Activated naive CD8-positive, alpha-beta T cell treated with anti-CD3 and anti-CD28 coated beads, Interleukin-2, amount 50 U/mL, for 24 hours (primary cell): ENCODE measurements around the gene KRTAP10-7.
A peak's percentile ranks its signal among the peaks of the same experiment; 100 is the strongest.
"Not testable (repeated sequence)": the region's sequence is repeated elsewhere in the genome, so short reads cannot be mapped to it uniquely, and the experiment has no call there.

ENCODE experiments used
- ATAC-seq: fragments of 150-1000 bp; cut with Tn5 transposase; one replicate; pipeline ENCODE4 v1.10.0; 2021
- DNase-seq: peaks from one replicate; pipeline ENCODE4 v3.0.0; 2021
- H3K27ac Mint-ChIP-seq: one replicate; pipeline ENCODE4 v1.8.0; 2021; ENCODE audit warnings: mild to moderate bottlenecking, mixed read lengths
- H3K27me3 Mint-ChIP-seq: one replicate; pipeline ENCODE4 v1.8.0; 2021; ENCODE audit warnings: mixed read lengths
- H3K36me3 Mint-ChIP-seq: one replicate; pipeline ENCODE4 v1.8.0; 2021; ENCODE audit warnings: low read depth, mixed read lengths
- H3K4me1 Mint-ChIP-seq: one replicate; pipeline ENCODE4 v1.8.0; 2021; ENCODE audit warnings: mixed read lengths
- H3K4me3 Mint-ChIP-seq: one replicate; pipeline ENCODE4 v1.8.0; 2021; ENCODE audit warnings: mild to moderate bottlenecking, moderate library complexity, mixed read lengths
- H3K9me3 Mint-ChIP-seq: one replicate; pipeline ENCODE4 v1.8.0; 2021; ENCODE audit warnings: mixed read lengths

Gene KRTAP10-7

DNA sequence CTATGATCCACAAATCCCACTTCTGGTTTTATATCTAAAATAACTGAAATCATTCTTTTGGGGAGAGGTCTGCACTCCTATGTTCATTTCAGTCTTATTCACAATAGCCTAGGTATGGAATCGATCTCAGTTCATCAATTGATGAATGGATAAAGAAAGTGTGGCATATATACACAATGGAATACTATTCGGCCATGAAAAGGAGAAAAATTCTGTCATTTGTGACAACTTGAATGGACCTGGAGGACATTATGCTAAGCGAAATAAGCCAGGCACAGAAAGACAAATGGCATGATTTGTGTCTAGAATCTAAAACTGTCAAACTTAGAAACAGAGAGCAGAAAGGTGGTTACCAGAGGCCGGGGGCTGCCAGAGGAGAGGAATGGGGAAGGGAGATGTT, 6.1 kb downstream of the KRTAP10-7 start:
- Mint-ChIP-seq H3K27ac (no peak overlapping the region), H3K27me3 (no peaks in the 10 kb centered on the region), H3K4me1 (no peaks in the 10 kb centered on the region), H3K9me3 (peaks cover 23% of the 10 kb centered on the region), H3K4me3 (no peak overlapping the region), H3K36me3 (peaks cover 3% of the 10 kb centered on the region)
- no peak for DNase-seq
- ATAC-seq = no peak

DNA sequence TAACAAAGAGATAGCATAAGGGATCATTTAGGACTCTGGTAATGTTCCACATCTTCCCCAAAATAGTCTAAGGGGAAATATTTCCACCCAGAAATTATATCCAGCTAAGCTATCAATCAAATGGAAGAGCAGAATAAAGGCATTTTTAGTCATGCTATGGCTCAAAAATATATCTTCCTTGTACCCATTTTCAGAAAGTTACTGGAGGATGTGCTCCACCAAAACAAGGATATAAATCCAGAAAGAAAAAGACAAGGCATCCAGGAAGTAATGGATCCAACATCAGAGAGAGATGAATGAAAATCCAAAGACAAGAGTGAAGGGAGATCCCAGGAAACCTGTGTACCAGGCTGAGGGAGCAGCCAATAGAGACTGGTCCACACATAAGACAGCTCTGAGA, 8.8 kb downstream of the KRTAP10-7 start:
- DNase-seq = no peak
- H3K4me1 Mint-ChIP-seq = no peaks in the 10 kb centered on the region
- no peaks in the 10 kb centered on the region for H3K27me3 Mint-ChIP-seq
- ATAC-seq = no peak
- H3K9me3 Mint-ChIP-seq = peaks cover 26% of the 10 kb centered on the region
- no peak overlapping the region for H3K27ac Mint-ChIP-seq
- no peak overlapping the region for H3K4me3 Mint-ChIP-seq
- H3K36me3 Mint-ChIP-seq = peaks cover 3% of the 10 kb centered on the region

DNA sequence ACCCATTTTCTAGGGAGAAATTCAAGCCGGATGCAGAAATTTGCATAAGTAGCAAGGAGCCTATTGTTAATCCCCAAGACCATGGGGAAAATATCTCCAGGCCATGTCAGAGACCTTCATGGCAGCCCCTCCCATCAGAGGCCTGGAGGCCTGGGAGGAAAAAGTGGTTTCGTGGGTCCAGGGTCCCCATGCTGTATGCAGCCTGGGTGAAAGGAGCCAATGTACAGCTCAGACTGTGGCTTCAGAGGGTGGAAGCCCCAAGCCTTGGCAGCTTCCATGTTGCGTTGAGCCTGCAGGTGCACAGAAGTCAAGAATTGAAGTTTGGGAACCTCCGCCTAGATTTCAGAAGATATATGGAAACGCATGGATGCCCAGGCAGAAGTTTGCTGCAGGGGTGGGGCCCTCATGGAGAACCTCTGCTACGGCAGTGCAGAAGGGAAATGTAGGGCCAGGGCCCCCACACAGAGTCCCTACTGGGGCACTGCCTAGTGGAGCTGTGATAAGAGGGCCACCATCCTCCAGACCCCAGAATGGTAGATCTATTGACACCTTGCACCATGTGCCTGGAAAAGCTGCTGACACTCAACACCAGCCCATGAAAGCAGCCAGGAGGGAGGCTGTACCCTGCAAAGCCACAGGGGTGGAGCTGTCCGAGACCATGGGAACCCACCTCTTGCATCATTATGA, 9.9 kb downstream of the KRTAP10-7 start:
- not testable (repeated sequence) for DNase-seq, H3K4me3 Mint-ChIP-seq, H3K36me3 Mint-ChIP-seq, ATAC-seq, H3K27me3 Mint-ChIP-seq, H3K4me1 Mint-ChIP-seq, H3K27ac Mint-ChIP-seq
- H3K9me3 Mint-ChIP-seq = peaks cover 19% of the 10 kb centered on the region

DNA sequence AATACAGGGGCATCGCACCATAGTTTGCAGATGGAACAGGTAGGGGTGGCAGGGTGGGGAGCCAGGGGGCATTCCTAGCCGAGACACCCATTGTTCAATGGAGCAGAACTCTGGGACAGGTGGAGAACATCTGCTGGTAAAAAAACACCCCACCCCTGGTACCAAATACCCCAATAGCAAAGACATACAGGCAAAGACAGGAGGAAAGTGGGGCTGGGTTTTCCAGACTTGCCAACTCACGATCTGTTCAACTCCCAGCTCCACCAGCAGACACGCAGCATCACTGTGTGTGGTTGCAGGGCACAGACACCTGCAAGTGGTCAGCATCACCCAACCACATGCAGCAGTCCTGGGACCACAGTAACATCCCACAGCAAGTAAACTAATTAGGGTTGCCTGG, 11.2 kb downstream of the KRTAP10-7 start:
- Mint-ChIP-seq H3K9me3 (peaks cover 19% of the 10 kb centered on the region), H3K27me3 (no peaks in the 10 kb centered on the region), H3K36me3 (peaks cover 3% of the 10 kb centered on the region), H3K27ac (no peak overlapping the region), H3K4me3 (no peak overlapping the region), H3K4me1 (peaks cover 6% of the 10 kb centered on the region)
- DNase-seq = no peak
- ATAC-seq = no peak

DNA sequence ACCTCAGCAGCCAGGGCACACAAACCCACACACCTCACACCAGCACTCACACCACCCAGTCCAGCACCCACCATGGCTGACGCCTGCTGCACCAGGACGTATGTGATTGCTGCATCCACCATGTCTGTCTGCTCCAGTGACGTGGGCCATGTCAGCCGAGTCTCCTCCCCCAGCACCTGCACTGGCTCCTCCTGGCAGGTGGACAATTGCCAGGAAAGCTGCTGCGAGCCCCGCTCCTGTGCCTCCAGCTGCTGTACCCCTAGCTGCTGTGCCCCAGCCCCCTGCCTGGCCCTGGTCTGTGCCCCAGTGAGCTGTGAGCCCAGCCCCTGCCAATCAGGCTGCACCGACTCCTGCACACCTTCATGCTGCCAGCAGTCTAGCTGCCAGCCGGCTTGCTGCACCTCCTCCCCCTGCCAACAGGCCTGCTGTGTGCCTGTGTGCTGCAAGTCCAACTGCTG, 11.7 kb downstream of the KRTAP10-7 start, which contains the start of gene KRTAP10-8:
Gene KRTAP10-8, plus strand, starts transcription at position 51 of the 458 bp plus-strand sequence. Its CDS starts 22 bp downstream, at position 73.
- H3K9me3 Mint-ChIP-seq = peaks cover 19% of the 10 kb centered on the region
- no peak for DNase-seq
- peaks cover 9% of the 10 kb centered on the region for H3K4me1 Mint-ChIP-seq
- ATAC-seq = no peak
- H3K4me3 Mint-ChIP-seq = no peak within 1 kb of the TSS
- H3K27me3 Mint-ChIP-seq = no peaks in the 10 kb centered on the region
- no peak within 1 kb of the TSS for H3K27ac Mint-ChIP-seq
- H3K36me3 Mint-ChIP-seq = peaks cover 3% of the 10 kb centered on the region

DNA sequence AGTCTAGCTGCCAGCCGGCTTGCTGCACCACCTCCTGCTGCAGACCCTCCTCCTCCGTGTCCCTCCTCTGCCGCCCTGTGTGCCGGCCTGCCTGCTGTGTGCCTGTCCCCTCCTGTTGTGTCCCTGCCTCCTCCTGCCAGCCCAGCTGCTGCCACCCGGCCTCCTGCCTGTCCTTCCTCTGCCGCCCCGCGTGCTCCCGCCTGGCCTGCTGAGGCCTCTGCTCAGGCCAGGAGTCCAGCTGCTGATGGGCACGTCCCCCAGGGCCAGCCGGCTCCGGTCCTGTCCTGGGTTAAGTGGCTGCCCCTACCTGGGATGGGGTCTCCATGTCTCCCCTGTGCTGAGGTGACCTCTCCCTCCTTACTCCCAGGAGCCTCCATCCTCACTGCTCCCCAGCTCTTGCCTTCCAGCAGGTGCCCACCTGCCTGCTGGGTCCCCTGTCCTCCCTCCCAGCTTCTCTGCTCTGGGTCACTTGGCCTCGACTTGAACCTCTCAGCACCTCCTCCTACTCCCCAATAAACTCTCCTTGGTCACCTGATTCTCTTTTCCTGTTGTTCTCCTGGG, 12.4 kb downstream of the KRTAP10-7 start:
- Mint-ChIP-seq H3K36me3 (peaks cover 3% of the 10 kb centered on the region), H3K4me1 (peaks cover 16% of the 10 kb centered on the region), H3K9me3 (peaks cover 19% of the 10 kb centered on the region), H3K4me3 (no peak overlapping the region), H3K27me3 (no peaks in the 10 kb centered on the region), H3K27ac (no peak overlapping the region)
- DNase-seq = no peak
- ATAC-seq = no peak

DNA sequence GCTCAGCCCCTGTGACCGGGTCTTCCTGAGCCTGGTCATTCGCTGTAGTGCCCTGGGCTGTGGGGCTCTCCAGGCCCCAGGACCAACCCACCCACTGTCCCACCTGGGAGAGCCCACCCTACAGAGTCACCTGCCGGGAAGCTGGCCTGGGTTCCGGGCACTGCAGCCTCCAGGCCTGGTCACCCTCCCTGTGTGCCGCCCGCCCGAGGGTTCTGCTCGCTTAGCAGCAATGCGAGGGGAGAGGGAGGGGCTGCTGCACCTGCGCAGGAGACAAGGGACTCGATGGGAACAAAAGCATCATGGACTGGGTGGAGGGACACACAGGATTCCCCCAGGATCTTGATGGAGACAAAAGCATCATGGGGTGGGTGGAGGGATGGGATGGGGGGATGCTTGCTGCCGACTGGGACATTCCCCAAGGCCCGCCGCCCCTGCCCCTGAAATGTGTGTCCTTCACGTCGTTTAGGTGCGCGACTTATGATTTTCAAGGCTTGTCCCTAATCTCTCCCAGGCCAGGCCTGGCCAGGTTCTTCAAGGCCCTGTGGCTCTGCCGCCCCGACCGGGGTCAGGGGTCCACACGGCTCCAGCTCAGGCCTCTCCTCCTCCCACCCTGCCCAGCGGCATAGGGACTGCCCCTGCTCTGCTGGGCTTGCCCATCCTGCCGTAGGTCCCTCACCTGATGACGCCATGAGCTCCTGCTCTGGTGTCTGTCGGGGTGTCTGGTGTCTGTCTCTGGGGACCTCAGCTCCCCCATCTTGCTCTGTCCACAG, 13.2 kb downstream of the KRTAP10-7 start:
- Mint-ChIP-seq H3K27me3 (no peaks in the 10 kb centered on the region), H3K4me1 (peaks cover 24% of the 10 kb centered on the region), H3K36me3 (peaks cover 3% of the 10 kb centered on the region), H3K4me3 (no peak overlapping the region), H3K27ac (no peak overlapping the region), H3K9me3 (peaks cover 24% of the 10 kb centered on the region)
- ATAC-seq = no peak
- no peak for DNase-seq

DNA sequence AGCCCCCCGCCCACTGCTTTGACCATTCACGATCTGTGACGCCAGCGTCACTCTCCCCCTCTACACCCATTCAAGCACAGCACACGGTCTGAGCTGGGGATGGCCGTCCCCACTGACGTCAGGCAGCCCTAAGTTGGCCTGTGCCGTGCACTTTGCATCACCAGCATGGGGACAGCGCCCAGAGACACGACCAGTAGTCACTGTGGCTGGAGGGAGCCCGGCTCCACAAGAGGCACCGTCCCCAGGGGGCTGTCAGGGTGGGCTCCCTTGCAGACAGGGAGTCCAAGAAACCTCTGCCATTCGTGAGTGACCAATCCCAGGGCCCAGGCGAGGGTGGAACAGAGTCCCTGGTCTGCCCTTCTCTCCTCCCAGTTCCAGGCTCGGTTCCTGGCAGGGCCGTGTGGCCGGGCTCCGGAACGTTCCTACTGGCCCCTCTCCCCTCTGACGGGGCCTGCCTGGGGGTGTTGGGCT, 13.8 kb downstream of the KRTAP10-7 start:
- Mint-ChIP-seq H3K27ac (no peak overlapping the region), H3K27me3 (no peaks in the 10 kb centered on the region), H3K4me3 (no peak overlapping the region), H3K36me3 (peaks cover 9% of the 10 kb centered on the region), H3K9me3 (peaks cover 25% of the 10 kb centered on the region), H3K4me1 (peaks cover 30% of the 10 kb centered on the region)
- ATAC-seq = no peak
- DNase-seq = no peak

DNA sequence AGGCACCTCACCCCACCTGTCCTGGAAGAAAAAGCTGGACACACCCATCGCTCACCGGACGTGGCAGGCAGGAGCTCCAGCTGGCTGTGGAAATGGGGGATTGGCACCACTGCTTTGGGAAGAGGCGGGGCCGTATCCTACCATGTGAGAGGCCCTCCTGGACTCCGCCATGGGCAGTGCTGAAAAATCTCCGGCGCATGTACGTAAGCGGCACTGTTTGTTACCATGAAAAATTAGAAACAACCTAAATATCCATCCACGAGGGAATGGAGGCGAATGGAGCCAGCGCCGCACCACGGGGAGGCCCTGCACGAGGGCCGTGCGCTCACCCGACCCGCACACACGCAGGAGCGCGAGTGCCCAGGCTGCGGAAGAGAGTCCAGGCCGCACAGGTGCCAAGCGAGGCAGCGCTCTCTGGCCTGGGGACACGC, 14.6 kb downstream of the KRTAP10-7 start:
- H3K27me3 Mint-ChIP-seq = no peaks in the 10 kb centered on the region
- H3K27ac Mint-ChIP-seq = no peak overlapping the region
- no peak for ATAC-seq
- H3K9me3 Mint-ChIP-seq = peaks cover 25% of the 10 kb centered on the region
- H3K4me1 Mint-ChIP-seq = peaks cover 37% of the 10 kb centered on the region
- peaks cover 14% of the 10 kb centered on the region for H3K36me3 Mint-ChIP-seq
- no peak overlapping the region for H3K4me3 Mint-ChIP-seq
- DNase-seq = no peak

DNA sequence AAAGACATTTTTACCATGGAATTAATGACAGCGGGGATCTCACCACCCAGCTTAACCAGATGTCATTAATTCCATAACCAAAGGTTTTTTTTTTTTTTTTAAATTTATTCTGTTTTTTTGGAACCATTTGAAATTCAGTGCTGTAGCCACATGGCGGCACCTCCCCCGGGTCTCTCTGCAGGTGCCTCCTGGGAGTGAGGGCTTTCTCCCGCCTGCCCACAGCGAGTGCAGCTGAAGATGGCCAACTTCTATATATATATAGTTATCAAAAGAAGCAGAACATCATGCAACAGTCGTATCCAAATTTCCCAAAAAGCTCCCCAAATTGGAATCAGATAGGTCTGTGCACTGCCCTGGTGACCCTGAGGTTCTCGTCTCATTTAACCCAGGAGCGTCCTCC, 15.1 kb downstream of the KRTAP10-7 start:
- peaks cover 37% of the 10 kb centered on the region for H3K4me1 Mint-ChIP-seq
- ATAC-seq (no peak), DNase-seq (no peak)
- H3K4me3 Mint-ChIP-seq = no peak overlapping the region
- H3K27ac Mint-ChIP-seq = no peak overlapping the region
- peaks cover 28% of the 10 kb centered on the region for H3K9me3 Mint-ChIP-seq
- no peaks in the 10 kb centered on the region for H3K27me3 Mint-ChIP-seq
- H3K36me3 Mint-ChIP-seq = peaks cover 16% of the 10 kb centered on the region

DNA sequence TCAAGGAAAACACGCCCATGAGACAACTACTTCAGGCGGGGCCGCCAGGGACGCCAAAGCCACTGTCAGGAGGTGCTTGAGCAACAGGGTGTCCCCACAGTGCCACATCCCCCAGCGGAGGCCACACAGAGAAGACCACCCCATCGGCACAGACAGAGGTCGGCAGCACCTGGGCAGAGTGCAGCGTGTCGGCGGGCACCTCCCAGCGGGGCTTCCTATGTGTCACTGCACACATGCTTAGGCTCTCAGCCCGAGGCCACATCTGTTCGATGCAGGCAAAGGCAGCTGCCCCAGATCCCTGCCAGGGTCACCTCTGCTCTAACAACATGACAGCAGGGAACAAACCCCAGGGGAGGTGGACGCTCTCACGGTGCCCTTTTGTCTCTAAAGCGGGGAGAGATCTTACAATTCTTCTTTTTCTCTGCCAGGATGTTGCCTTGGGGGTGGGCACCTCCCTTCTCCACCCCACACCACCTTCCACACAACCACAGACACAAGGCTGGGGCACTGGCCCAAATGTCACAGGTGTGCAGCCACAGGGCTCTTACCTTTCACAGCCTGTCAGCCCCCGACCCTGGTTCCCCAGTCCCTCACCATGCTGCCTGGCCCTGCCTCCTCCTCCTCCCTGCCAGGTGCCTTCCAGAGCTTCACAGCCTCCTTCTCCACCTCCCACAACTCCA, 15.7 kb downstream of the KRTAP10-7 start:
- Mint-ChIP-seq H3K4me1 (peaks cover 37% of the 10 kb centered on the region), H3K4me3 (no peak overlapping the region), H3K27ac (no peak overlapping the region)

DNA sequence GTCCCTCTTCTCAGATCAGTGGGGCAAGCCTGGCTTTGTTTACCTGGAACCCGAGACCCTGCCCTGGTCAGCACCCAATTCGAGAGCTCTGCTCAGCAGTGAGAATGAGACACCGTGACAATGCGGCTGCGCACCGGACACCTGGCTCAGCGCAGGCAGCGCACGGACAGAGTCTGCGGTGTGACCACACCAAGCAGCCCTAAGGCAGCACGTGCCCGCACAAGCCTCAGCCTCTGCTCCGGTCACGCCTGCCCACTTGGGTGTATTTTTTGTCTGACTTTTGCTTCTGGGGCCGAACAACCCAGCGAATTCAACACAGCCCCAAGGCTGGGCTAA, 16.2 kb downstream of the KRTAP10-7 start:
- no peak for ATAC-seq
- no peak for DNase-seq
- no peak overlapping the region for H3K27ac Mint-ChIP-seq
- no peak overlapping the region for H3K4me3 Mint-ChIP-seq
- peaks cover 21% of the 10 kb centered on the region for H3K36me3 Mint-ChIP-seq
- peaks cover 37% of the 10 kb centered on the region for H3K4me1 Mint-ChIP-seq
- H3K27me3 Mint-ChIP-seq = no peaks in the 10 kb centered on the region
- peaks cover 29% of the 10 kb centered on the region for H3K9me3 Mint-ChIP-seq

More for the DNA sequence above, 15.7 kb downstream of the KRTAP10-7 start:
- Mint-ChIP-seq H3K27me3 (no peaks in the 10 kb centered on the region), H3K9me3 (peaks cover 33% of the 10 kb centered on the region), H3K36me3 (peaks cover 21% of the 10 kb centered on the region)
- ATAC-seq (no peak), DNase-seq (no peak)

DNA sequence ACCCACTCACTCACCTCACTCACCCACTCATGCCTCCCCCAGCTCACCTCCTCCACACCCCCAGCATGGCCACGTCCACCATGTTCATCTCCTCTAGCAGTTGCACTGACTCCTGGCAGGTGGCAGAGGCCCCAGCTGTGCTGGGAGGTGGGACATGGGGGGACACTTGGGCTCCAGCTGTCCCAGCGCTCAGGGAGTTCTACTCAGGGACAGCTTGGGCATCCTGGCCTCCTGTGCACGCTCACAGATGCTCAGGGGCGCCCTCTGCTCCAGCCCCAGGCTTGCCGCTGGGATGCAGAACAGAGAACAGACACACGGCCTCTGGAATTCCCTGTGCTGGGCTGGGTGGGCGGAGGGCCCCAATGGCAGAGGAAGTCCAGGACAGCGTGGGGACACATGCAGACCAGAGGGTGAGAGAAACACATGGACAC, 16.7 kb downstream of the KRTAP10-7 start:
- H3K27me3 Mint-ChIP-seq = no peaks in the 10 kb centered on the region
- H3K36me3 Mint-ChIP-seq = peaks cover 21% of the 10 kb centered on the region
- peaks cover 37% of the 10 kb centered on the region for H3K4me1 Mint-ChIP-seq
- DNase-seq (no peak), ATAC-seq (no peak)
- H3K27ac Mint-ChIP-seq = no peak overlapping the region
- no peak overlapping the region for H3K4me3 Mint-ChIP-seq
- peaks cover 27% of the 10 kb centered on the region for H3K9me3 Mint-ChIP-seq

DNA sequence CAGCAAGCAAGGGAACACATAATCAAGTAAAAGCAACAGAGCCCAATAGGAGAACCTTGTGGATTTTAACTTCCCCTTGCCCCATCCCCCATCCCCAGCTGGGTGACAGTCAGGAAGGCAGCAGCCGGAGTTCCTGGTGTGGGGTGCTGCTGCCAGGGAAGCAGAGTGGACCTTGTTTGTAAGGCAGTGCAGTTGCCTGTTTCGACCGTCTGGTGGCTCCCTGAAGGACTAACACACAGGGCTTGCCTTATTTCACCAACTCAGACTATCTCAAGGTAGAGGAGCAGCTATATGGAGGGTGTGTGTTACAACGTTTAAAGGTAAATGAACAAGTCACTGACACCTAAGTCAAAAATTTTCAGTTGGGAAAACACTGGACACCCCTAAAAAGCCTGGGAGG, 18.1 kb downstream of the KRTAP10-7 start:
- DNase-seq (no peak), ATAC-seq (peak; percentile 34)
- Mint-ChIP-seq H3K4me3 (peak overlapping the region; percentile 34), H3K27ac (peak overlapping the region; percentile 88), H3K36me3 (peaks cover 23% of the 10 kb centered on the region), H3K9me3 (peaks cover 39% of the 10 kb centered on the region), H3K27me3 (no peaks in the 10 kb centered on the region), H3K4me1 (peaks cover 37% of the 10 kb centered on the region)
